Effector CD4-positive, alpha-beta T cell (primary cell): Measurements from ENCODE around the gene CELF3.

ENCODE experiments used
- DNase-seq: peaks from one replicate; pipeline ENCODE4 v3.0.0-alpha.2; 2020

Gene CELF3

GRCh38 chr1:151720554-151720953 lies 4.0 kb upstream of the CELF3 start:
- DNase-seq = no peak

GRCh38 chr1:151720125-151720524 lies 3.5 kb upstream of the CELF3 start:
- DNase-seq = no peak

- no peak for DNase-seq
Measured at GRCh38 chr1:151718666-151719065, 2.1 kb upstream of the CELF3 start.

- DNase-seq = no peak
Measured at GRCh38 chr1:151718011-151718431, 1.4 kb upstream of the CELF3 start.

GRCh38 chr1:151716405-151716762 lies 219 bp downstream of the CELF3 start:
- DNase-seq = no peak

- DNase-seq = no peak
Measured at GRCh38 chr1:151715726-151716404, 738 bp downstream of the CELF3 start.

GRCh38 chr1:151714820-151715725 lies 1.5 kb downstream of the CELF3 start:
- no peak for DNase-seq

- no peak for DNase-seq
Measured at GRCh38 chr1:151713874-151714273, 2.7 kb downstream of the CELF3 start.

- DNase-seq = no peak
Measured at GRCh38 chr1:151713044-151713443, 3.6 kb downstream of the CELF3 start.

GRCh38 chr1:151711951-151712350 lies 4.7 kb downstream of the CELF3 start:
- DNase-seq = no peak

GRCh38 chr1:151711044-151711800 lies 5.4 kb downstream of the CELF3 start:
- DNase-seq = no peak

GRCh38 chr1:151710187-151710840 lies 6.3 kb downstream of the CELF3 start:
- DNase-seq = no peak

GRCh38 chr1:151708891-151709290 lies 7.7 kb downstream of the CELF3 start:
- DNase-seq = no peak

GRCh38 chr1:151707541-151708065 lies 9.0 kb downstream of the CELF3 start:
- no peak for DNase-seq

- no peak for DNase-seq
Measured at GRCh38 chr1:151706464-151707415, 9.9 kb downstream of the CELF3 start.

- DNase-seq = no peak
Measured at GRCh38 chr1:151705753-151706463, 10.7 kb downstream of the CELF3 start.

- DNase-seq = no peak
Measured at GRCh38 chr1:151705146-151705545, 11.5 kb downstream of the CELF3 start.

GRCh38 chr1:151704246-151704645 lies 12.4 kb downstream of the CELF3 start:
- no peak for DNase-seq

GRCh38 chr1:151703813-151704212 lies 12.8 kb downstream of the CELF3 start:
- no peak for DNase-seq

- no peak for DNase-seq
Measured at GRCh38 chr1:151702936-151703335, 13.7 kb downstream of the CELF3 start.

GRCh38 chr1:151701515-151701914 lies 15.1 kb downstream of the CELF3 start:
- DNase-seq = no peak
